H1 (cell line): ENCODE results near the gene SHROOM3. TPM values are rescaled to one million over a fixed set of nuclear protein-coding genes. Genes with fewer than 3 reads are reported as not detected.
A peak's percentile ranks its signal among the peaks of the same experiment; 100 is the strongest.

Experiments used
- CTCF ChIA-PET: fragments of 300-600 bp; sonication (Branson Sonifier 250); formaldehyde crosslinking; loops from one replicate; lab custom pipeline; 2021; ENCODE audit not compliant: partially characterized antibody; lab: Charles Lee
- POLR2A ChIA-PET: fragments of 300-600 bp; sonication (Branson Sonifier 250); formaldehyde crosslinking; loops from one replicate; lab custom pipeline; 2021; ENCODE audit warnings: inconsistent platforms; ENCODE audit not compliant: partially characterized antibody; lab: Charles Lee
- DNase-seq, 2 experiments: peaks; one replicate each; pipeline versions ENCODE4 v3.0.0 to v3.0.0-alpha.2; 2010 to 2022; ENCODE audit warnings: low spot score in 2 of 2, low read depth in 1 of 2, mixed read lengths in 1 of 2
- FAIRE-seq: peaks from 2 replicates; lab custom pipeline; 2011; peaks lifted over from hg19 to GRCh38; lab: Jason Lieb, UNC
- H2AFZ ChIP-seq: 2 replicates; pipeline ENCODE4 v1.8.1; 2012; ENCODE audit warnings: low read length, inconsistent platforms
- H2AK5ac ChIP-seq: 2 replicates; pipeline ENCODE4 v1.6.1; 2013; ENCODE audit warnings: low read depth, low read length
- H2BK120ac ChIP-seq: replicated peaks from 2 replicates; pipeline ENCODE3; 2013; ENCODE audit warnings: low read depth, low read length, inconsistent platforms
- H2BK12ac ChIP-seq: 2 replicates; pipeline ENCODE4 v1.6.1; 2013; ENCODE audit warnings: low read depth, low read length
- H2BK15ac ChIP-seq: 2 replicates; pipeline ENCODE4 v1.6.1; 2013; ENCODE audit warnings: low read length
- H2BK20ac ChIP-seq: 2 replicates; pipeline ENCODE4 v1.6.1; 2013; ENCODE audit warnings: low read length
- H2BK5ac ChIP-seq: 2 replicates; pipeline ENCODE4 v1.6.1; 2013; ENCODE audit warnings: low read depth, low read length
- H3K14ac ChIP-seq: 2 replicates; pipeline ENCODE4 v1.6.1; 2013; ENCODE audit warnings: inconsistent platforms; ENCODE audit not compliant: insufficient read length
- H3K18ac ChIP-seq: 2 replicates; pipeline ENCODE4 v1.6.1; 2013; ENCODE audit warnings: low read length; ENCODE audit errors: extremely low read depth
- H3K23ac ChIP-seq: 2 replicates; pipeline ENCODE4 v1.6.1; 2013; ENCODE audit warnings: inconsistent platforms; ENCODE audit not compliant: insufficient read length
- H3K23me2 ChIP-seq: 2 replicates; pipeline ENCODE4 v1.6.1; 2013; ENCODE audit warnings: low read depth, low read length
- H3K27ac ChIP-seq: 2 replicates; pipeline ENCODE4 v1.6.1; 2011; ENCODE audit warnings: low read depth, low read length, inconsistent platforms
- H3K27me3 ChIP-seq, 4 experiments: replicated peaks in 1 of 4; 1 replicate in 1 of 4; 2 replicates in 3 of 4; pipeline versions ENCODE4 v1.6.1 to v1.8.1; 2011 to 2013; ENCODE audit warnings: low read length in 3 of 4, mild to moderate bottlenecking in 3 of 4, inconsistent platforms in 2 of 4, mixed read lengths in 2 of 4, moderate library complexity in 1 of 4; ENCODE audit not compliant: control insufficient read depth in 3 of 4, insufficient read depth in 3 of 4; ENCODE audit errors: extremely low read depth in 1 of 4
- H3K36me3 ChIP-seq, 4 experiments: 2 replicates each; pipeline versions ENCODE4 v1.6.1 to v1.8.1; 2011 to 2013; ENCODE audit warnings: mild to moderate bottlenecking in 4 of 4, low read length in 3 of 4, moderate library complexity in 2 of 4, control low read depth in 1 of 4, inconsistent platforms in 1 of 4; ENCODE audit not compliant: insufficient read depth in 4 of 4, control insufficient read depth in 2 of 4
- H3K4ac ChIP-seq: replicated peaks from 2 replicates; pipeline ENCODE3; 2013; ENCODE audit warnings: low read length, low read depth, mixed read lengths, inconsistent platforms; ENCODE audit not compliant: insufficient read length
- H3K4me1 ChIP-seq, 4 experiments: replicated peaks in 1 of 4; 1 replicate in 1 of 4; 2 replicates in 3 of 4; pipeline versions ENCODE4 v1.6.1 to v1.8.1; 2011 to 2013; ENCODE audit warnings: low read length in 3 of 4, inconsistent platforms in 2 of 4, mixed read lengths in 1 of 4; ENCODE audit not compliant: insufficient read depth in 4 of 4, control insufficient read depth in 3 of 4
- H3K4me2 ChIP-seq, 2 experiments: 2 replicates each; pipeline versions ENCODE4 v1.6.1 to v1.8.1; 2011 to 2013; ENCODE audit warnings: low read depth in 2 of 2, low read length in 2 of 2, control low read depth in 1 of 2, inconsistent platforms in 1 of 2, mild to moderate bottlenecking in 1 of 2; ENCODE audit not compliant: insufficient read depth in 1 of 2
- H3K4me3 ChIP-seq, 4 experiments: fragments of 200-600, 300-600 bp in 1 of 4; sonication (generic), shearing (Covaris generic), sonication (Bioruptor Twin) in 1 of 4; 2 replicates each; pipeline versions ENCODE4 v1.5.1 to v1.8.1; 2011 to 2016; ENCODE audit warnings: low read length in 4 of 4, low read depth in 3 of 4, control low read depth in 2 of 4, inconsistent platforms in 2 of 4, mild to moderate bottlenecking in 2 of 4, mixed read lengths in 1 of 4, moderate library complexity in 1 of 4; ENCODE audit not compliant: insufficient read depth in 2 of 4; ENCODE audit errors: extremely low read depth in 1 of 4
- H3K56ac ChIP-seq: replicated peaks from 2 replicates; pipeline ENCODE3; 2013; ENCODE audit warnings: low read depth, mild to moderate bottlenecking, mixed read lengths, low read length, inconsistent platforms; ENCODE audit not compliant: insufficient read length
- H3K79me1 ChIP-seq: 2 replicates; pipeline ENCODE4 v1.6.1; 2013; ENCODE audit warnings: low read depth, low read length, control low read depth
- H3K79me2 ChIP-seq, 2 experiments: 2 replicates each; pipeline versions ENCODE4 v1.6.1 to v1.8.1; 2012 to 2013; ENCODE audit warnings: low read length in 2 of 2, mild to moderate bottlenecking in 2 of 2, inconsistent platforms in 1 of 2; ENCODE audit not compliant: insufficient read depth in 2 of 2, control insufficient read depth in 1 of 2
- H3K9ac ChIP-seq, 4 experiments: replicated peaks in 1 of 4; 1 replicate in 1 of 4; 2 replicates in 3 of 4; pipeline versions ENCODE4 v1.6.1 to v1.8.1; 2011 to 2013; ENCODE audit warnings: low read depth in 3 of 4, low read length in 3 of 4, control low read depth in 2 of 4, mild to moderate bottlenecking in 2 of 4, moderate library complexity in 2 of 4, inconsistent platforms in 1 of 4; ENCODE audit errors: extremely low read depth in 1 of 4
- H3K9me3 ChIP-seq, 2 experiments: 2 replicates each; pipeline versions ENCODE4 v1.6.1 to v1.8.1; 2012 to 2013; ENCODE audit warnings: mild to moderate bottlenecking in 2 of 2, moderate library complexity in 2 of 2, control low read depth in 1 of 2, inconsistent platforms in 1 of 2, low read depth in 1 of 2, low read length in 1 of 2, mixed read lengths in 1 of 2; ENCODE audit not compliant: insufficient read depth in 2 of 2
- H4K20me1 ChIP-seq, 2 experiments: replicated peaks in 1 of 2; 2 replicates each; pipeline versions ENCODE3 to v1.8.1; 2011 to 2013; ENCODE audit warnings: inconsistent platforms in 2 of 2, low read length in 2 of 2, mild to moderate bottlenecking in 1 of 2; ENCODE audit not compliant: insufficient read depth in 2 of 2, control insufficient read depth in 1 of 2
- H4K5ac ChIP-seq: 2 replicates; pipeline ENCODE4 v1.6.1; 2013; ENCODE audit warnings: low read length, low read depth, mixed read lengths, inconsistent platforms; ENCODE audit not compliant: insufficient read length
- H4K8ac ChIP-seq: 2 replicates; pipeline ENCODE4 v1.8.0; 2013; ENCODE audit warnings: mild to moderate bottlenecking, moderate library complexity, low read length, inconsistent platforms; ENCODE audit not compliant: insufficient read depth; ENCODE audit errors: extremely low read depth
- H4K91ac ChIP-seq: replicated peaks from 2 replicates; pipeline ENCODE3; 2013; ENCODE audit warnings: low read length, mixed read lengths, inconsistent platforms; ENCODE audit not compliant: insufficient read length
- ATF2 ChIP-seq: IDR thresholded peaks from 2 replicates; pipeline ENCODE4 v1.6.1; 2012; ENCODE audit warnings: low read length, inconsistent platforms
- CBX5 ChIP-seq: fragments of 300-800, 300-1000 bp; sonication (generic); IDR thresholded peaks from 2 replicates; pipeline ENCODE4 v1.7.1; 2016; ENCODE audit warnings: antibody characterized with exemption, low read length, low read depth
- CREB1 ChIP-seq: IDR thresholded peaks from 2 replicates; pipeline ENCODE4 v1.6.1; 2012; ENCODE audit warnings: inconsistent platforms
- GTF2F1 ChIP-seq: IDR thresholded peaks from 2 replicates; pipeline ENCODE4 v1.6.1; 2012; ENCODE audit warnings: low read depth, low read length, improper control_type of control experiment, borderline replicate concordance
- POLR2A ChIP-seq, 2 experiments: IDR thresholded peaks; 1 replicate in 1 of 2; 2 replicates in 1 of 2; pipeline ENCODE4 v1.6.1; 2011; ENCODE audit warnings: low read depth in 2 of 2, low read length in 2 of 2, mild to moderate bottlenecking in 2 of 2; ENCODE audit errors: control extremely low read depth in 1 of 2
- SP4 ChIP-seq: IDR thresholded peaks from 2 replicates; pipeline ENCODE4 v1.6.1; 2012; ENCODE audit warnings: low read length, inconsistent platforms
- SRF ChIP-seq: IDR thresholded peaks from 2 replicates; pipeline ENCODE4 v1.6.1; 2011; ENCODE audit warnings: mild to moderate bottlenecking, low read depth, low read length, moderate library complexity
- YY1 ChIP-seq: IDR thresholded peaks from 2 replicates; pipeline ENCODE4 v1.6.1; 2011; ENCODE audit warnings: low read depth, mild to moderate bottlenecking, low read length
- WGBS, 2 experiments: shearing (Covaris generic) in 1 of 2; methylation state at CpG; one replicate each; pipeline versions ENCODE4 v1.1.6 to v1.1.7; 2013 to 2015; ENCODE audit warnings: low lambda C conversion rate in 2 of 2, mixed read lengths in 2 of 2, inconsistent platforms in 1 of 2, low coverage in 1 of 2, missing lambda C conversion rate in 1 of 2; ENCODE audit not compliant: insufficient replicate concordance in 2 of 2, insufficient coverage in 1 of 2, insufficient read length in 1 of 2; ENCODE audit errors: extremely low coverage in 1 of 2, missing lambda C conversion rate in 1 of 2; 5-methylcytosine and 5-hydroxymethylcytosine counted together
- polyA plus RNA-seq, 7 experiments: library from polyadenylated mRNA; depleted of rRNA in 3 of 7; stranded (reverse) in 5 of 7; unstranded in 2 of 7; fragments of >200 nt in 5 of 7; fragments of 200-250 nt in 2 of 7; gene quantifications; 1 replicate in 5 of 7; 2 replicates in 1 of 7; 4 replicates in 1 of 7; pipeline versions ENCODE4 v1.2.1 to v1.2.3, GENCODE V29; 2011 to 2013; ENCODE audit warnings: missing spikeins in 2 of 7, mixed read lengths in 2 of 7
- total RNA-seq: library from RNA; stranded (reverse); fragmentation: NEBNext Ultra II Directional; extraction: Animal tissue kit (Norgen Biotek cat#: 25700); gene quantifications from 2 replicates; pipeline ENCODE4 v1.2.1, GENCODE V29; 2021

SHROOM3 gene
- total and polyA plus RNA-seq, 2 of the 8 experiments (the other 6 are each of a cell fraction or from before 2014, with no cell fraction given) = 15.8 to 34.0 TPM

GRCh38 chr4:76386566-76387305 lies 48.3 kb upstream of the SHROOM3 start:
- H3K9me3 ChIP-seq = no peaks in the 10 kb centered on the region
- peak overlapping the region; percentile 72 for H2BK120ac ChIP-seq
- no peak overlapping the region for H3K14ac ChIP-seq
- H3K27ac ChIP-seq = no peak overlapping the region
- H2AK5ac ChIP-seq = no peak overlapping the region
- no peak overlapping the region for H4K8ac ChIP-seq
- peak overlapping the region; percentile 14; the same call in 1 of the 2 replicates for H3K18ac ChIP-seq
- peak overlapping the region; percentile 74 for H4K91ac ChIP-seq
- POLR2A ChIA-PET = interaction anchor here (0.7 kb wide), 1 partner anchor 213 kb away, joined by 3 read pairs; no protein-coding TSS in a partner anchor
- H2BK15ac ChIP-seq = no peak overlapping the region; the same call in 1 of the 2 replicates
- H3K36me3 ChIP-seq = no peaks in the 10 kb centered on the region
- H3K4me1 ChIP-seq = peaks cover 0 to 9% (median 5%) of the 10 kb centered on the region in 4 experiments; a peak in 4 of 7 replicates
- no peak for DNase-seq
- no peak overlapping the region for H3K56ac ChIP-seq
- TF ChIP-seq CREB1 (no peak), SRF (no peak), YY1 (no peak), ATF2 (no peak), POLR2A (IDR thresholded peaks at IDR 0.05; ENCODE audit: control extremely low read depth in 1 of 2, low read depth in 2 of 2, low read length in 2 of 2) (no peak), CBX5 (no peak), GTF2F1 (no peak), SP4 (no peak)
- TF ChIP-seq, all 59 proteins: peak for 0
- Histone ChIP-seq H3K27me3 (no peaks in the 10 kb centered on the region), H4K5ac (no peak overlapping the region), H2BK20ac (peak overlapping the region; percentile 55; the same call in 1 of the 2 replicates), H3K9ac (no peak overlapping the region), H2BK5ac (no peak overlapping the region), H3K4me2 (no peak overlapping the region), H3K79me2 (no peaks in the 10 kb centered on the region), H3K23ac (no peak overlapping the region), H3K79me1 (no peaks in the 10 kb centered on the region), H3K23me2 (no peaks in the 10 kb centered on the region), H2AFZ (0 out of 2 replicates have a peak overlapping the region, but pooled peaks have one; percentile 41), H3K4ac (no peak overlapping the region), H4K20me1 (no peaks in the 10 kb centered on the region), H2BK12ac (peak overlapping the region; percentile 81; the same call in 1 of the 2 replicates), H3K4me3 (no peak overlapping the region)
- 89% methylated on average over 6 of the region's 6 CpGs; no CpG with 5 or more reads in 1 of the 2 experiments for WGBS, 2 experiments
- CTCF ChIA-PET = interaction anchor here (0.6 to 3.3 kb wide), 3 partner anchors 9 to 207 kb away, joined by 3 to 31 read pairs (median 3); no protein-coding TSS in a partner anchor
- no peak for FAIRE-seq
